Measurements from ENCODE around the gene FAM174C.
A peak's percentile ranks its signal among the peaks of the same experiment; 100 is the strongest.

FAM174C gene

GRCh38 chr19:1274852-1275259 is 474 bp upstream of the FAM174C start:
- DNase-seq, result no peak

DNA sequence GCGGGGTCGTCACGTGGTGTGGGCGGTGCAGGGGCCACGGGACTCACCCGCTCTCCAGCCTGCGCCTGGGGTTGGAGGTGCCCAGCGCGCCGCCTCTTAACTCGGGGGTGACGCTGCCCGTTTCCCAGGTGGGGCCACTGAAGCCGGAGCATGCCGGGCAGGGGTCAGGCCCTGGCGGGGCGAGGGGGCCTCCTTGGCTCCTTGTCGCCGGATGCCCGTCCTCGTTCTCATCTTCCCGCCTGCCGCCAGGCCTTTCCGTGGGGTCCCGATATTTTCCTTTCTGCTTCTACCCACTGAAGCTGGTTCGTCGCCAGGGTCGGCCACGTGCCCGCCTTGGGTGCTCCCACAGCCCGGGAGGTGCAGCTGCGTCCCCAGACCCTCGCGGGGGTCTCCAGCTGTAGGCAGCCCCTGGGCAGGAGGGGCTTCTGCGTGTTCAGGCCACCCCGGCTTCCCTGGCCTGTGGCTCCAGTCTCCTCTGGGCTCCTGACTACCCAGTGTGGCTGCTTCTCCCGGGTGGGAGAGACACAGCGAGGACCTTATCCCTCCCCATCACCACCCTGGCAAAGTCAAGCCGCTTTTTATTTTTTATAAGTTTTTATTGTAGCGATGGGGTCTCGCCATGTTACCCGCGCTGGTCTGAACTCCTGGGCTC is 772 bp downstream of the FAM174C start:
- no peak for DNase-seq

- peak; percentile 76 for DNase-seq
Observed at GRCh38 chr19:1276628-1277022, 1.3 kb downstream of the FAM174C start.

GRCh38 chr19:1277061-1277460 is 1.7 kb downstream of the FAM174C start:
- no peak for DNase-seq

DNA sequence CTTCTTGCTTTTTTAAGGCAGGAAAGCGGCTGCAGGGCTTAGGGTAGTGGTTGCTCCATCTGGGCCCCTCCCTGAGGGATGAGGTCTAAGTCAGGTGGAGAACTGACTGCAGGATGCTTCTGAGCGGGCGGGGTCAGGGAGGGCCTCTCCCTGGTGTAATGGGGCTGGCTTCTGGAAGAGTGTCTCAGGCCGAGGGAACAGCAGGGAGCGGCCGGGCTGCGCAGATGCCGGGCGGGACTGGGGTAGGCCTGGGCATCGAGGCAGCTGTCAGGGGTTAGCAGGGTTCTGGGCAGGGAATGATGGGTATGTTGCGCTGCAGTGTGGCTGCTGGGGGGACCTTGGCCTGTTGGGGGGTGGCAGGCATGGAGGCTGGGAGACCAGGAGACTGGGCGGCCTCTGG is 2.7 kb downstream of the FAM174C start:
- DNase-seq, result no peak

- DNase-seq, result no peak
Observed at GRCh38 chr19:1278713-1279660, 3.7 kb downstream of the FAM174C start.

DNA sequence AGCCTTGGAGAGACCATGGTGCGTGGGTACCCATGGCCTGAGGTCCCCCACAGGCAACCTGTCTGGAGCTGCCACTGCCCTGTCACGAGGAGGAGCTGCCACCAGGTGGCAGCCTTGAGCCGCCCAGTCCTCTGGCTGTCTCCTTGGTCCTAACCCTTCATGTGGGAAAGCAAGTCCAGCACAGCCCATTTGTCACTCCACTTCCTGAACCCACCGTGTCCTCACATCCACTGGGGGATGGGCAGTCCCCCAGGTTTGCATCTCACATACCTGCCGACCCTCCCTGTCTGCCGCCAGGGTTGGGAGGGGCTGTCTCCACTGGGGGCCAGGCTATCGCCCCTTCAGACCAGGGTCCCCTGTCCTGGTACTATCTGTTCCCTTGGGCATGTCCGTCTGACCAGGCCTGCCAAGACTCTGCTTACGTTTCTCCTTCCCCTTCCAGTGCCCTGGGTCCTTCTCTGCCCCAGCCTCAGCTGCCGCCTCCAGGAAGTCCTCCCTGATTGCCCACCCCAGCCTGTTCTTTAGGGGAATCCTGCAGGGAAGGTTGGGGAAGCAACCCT is 4.5 kb downstream of the FAM174C start:
- DNase-seq, result peak; percentile 91

- DNase-seq, result no peak
Observed at GRCh38 chr19:1280636-1281568, 5.6 kb downstream of the FAM174C start.

DNA sequence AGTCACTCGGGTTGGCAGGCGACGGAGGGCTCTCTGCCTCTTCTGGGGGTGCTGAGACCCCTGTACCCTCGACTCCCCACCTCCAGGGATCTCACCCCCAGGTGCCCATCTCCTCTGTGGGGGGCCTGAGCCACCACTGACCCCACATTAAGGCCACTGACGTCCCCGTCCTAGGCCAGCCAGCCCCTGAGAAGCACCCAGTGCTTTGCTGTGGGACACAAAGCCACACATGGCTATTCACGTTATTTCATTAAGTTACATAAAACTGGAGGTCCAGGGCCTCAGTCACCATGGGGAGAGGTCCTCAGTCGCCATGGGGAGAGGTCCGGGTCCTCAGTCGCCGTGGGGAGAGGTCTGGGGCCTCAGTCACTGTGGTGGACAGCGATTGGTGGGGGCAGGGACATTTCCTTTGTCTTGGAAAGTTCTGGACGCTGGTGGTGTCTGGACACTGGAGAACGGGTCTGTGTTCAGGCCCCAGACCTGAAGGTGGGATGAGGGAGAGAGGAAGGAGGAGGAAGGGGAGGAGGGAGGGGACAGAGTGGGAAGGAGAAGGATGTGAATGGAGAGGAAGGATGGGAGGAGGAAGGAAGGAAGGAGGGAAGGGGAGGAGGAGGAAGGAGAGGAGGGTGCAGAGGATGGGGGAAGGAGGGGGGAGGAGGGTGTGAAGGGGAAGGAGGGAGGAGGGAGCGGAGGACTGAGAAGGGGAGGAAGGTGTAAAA is 6.4 kb downstream of the FAM174C start:
- DNase-seq, result no peak

GRCh38 chr19:1282588-1283206 is 7.4 kb downstream of the FAM174C start:
- no peak for DNase-seq

- no peak for DNase-seq
Observed at GRCh38 chr19:1283207-1283916, 8.0 kb downstream of the FAM174C start.

GRCh38 chr19:1283917-1284292 is 8.6 kb downstream of the FAM174C start:
- no peak for DNase-seq

- no peak for DNase-seq
Observed at GRCh38 chr19:1284293-1284978, 9.1 kb downstream of the FAM174C start.

- no peak for DNase-seq
Observed at GRCh38 chr19:1284979-1285736, 9.8 kb downstream of the FAM174C start.

GRCh38 chr19:1285737-1286360 is 10.5 kb downstream of the FAM174C start, which contains the start of gene EFNA2:
Gene EFNA2 (plus strand): TSS chr19:1285873. CDS start chr19:1286169, 296 bp downstream.
- no peak for DNase-seq

DNA sequence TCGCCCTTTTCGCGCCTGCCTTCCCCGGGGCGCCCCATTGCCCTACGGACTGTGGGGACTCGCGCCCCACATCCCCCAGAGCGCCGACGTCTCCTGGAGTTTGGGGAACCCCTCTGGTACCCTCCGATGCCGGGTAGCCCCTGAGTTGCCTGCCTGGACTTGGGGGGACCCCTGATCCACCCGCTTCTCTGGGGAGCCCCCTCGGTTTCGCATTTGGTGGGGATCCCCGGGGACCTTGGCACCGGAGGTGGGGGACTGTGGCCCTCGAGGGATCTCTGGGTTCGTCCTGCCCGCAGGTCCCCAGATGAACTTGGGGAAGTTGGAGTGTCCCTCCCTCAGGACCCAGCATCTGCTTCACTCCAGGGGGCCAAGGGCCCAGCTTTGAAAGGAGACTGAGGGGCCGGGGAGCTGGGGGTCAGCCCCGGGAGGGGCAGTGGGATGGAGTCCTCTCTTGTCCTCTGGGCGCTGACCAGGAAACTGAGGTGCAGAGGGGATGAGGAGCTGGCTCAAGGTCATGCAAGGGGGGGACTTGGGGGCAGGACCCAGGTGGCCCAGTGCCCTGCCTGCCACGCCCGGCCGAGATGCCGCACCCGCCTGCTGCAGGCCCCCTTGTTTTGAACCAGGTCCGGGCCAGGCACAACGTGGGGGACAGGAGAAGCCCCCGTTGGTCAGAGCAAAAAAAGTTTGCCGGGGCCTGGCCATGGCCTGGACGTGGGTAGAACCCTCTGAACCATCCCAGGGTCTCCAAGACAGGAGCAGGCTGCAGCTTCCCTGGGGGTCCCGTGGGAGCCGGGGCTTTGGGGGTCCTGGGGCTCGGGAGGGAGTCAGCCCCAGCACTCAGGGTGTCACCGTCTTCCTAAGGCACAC is 11.4 kb downstream of the FAM174C start:
- DNase-seq, result no peak

DNA sequence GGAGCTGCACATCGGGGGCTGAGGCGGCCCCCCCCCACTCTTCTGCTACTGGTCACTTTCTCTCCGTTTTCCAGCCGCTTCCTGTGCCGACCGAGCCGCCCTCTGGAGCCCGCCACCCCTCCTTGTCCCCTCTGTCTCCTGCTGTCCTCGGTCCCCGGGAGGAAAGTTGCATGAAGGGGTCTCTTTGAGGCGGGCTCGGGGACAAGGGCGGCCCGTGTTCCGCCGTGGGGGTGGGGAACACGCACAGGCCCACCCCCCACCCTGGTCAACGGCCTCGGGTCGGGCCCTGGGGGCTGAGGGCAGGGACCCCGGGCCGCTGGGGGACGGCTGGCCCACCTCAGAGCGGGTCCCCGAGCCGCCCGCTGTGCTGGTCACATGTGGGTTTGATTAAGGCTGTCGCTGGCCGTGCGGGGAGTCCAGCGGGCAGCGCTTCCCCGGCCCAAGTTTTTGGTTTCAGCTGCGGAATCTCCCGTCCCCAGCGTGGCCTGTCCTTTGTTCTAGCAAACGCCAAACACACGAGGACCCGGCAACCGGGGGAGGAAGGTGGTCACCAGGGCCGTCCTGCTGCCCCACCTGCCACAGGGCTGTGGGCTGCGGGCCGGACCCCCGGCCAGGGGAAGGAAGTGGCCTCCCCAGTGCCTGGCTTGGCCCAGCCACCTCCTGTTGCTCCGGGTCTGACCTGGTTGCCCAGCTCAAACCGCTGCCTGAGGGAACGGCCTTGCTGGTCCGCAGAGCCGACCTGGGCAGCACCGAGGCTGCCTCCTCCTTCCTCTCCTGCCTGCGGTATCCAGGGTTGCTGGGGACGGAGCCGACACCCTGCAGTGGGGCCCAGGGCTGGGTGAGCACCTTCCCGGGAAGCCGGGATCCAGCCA is 12.3 kb downstream of the FAM174C start:
- no peak for DNase-seq
